NCI-H748 treated with DMSO at 0.1 percent for 48 hours (cell line): ENCODE data around the gene RSPH6A.
A peak's percentile ranks its signal among the peaks of the same experiment; 100 is the strongest.

Source experiments
- DNase-seq: peaks from one replicate; lab custom pipeline; 2025; lab: John Stamatoyannopoulos, UW

Gene RSPH6A

GRCh38 chr19:45814851-45815480 is at the start of gene RSPH6A:
TSS of gene RSPH6A (minus strand) at chr19:45815308. CDS start at chr19:45815176, 132 bp downstream.
- no peak for DNase-seq

GRCh38 chr19:45864629-45865082 is 49.5 kb upstream of the RSPH6A start:
- no peak for DNase-seq

GRCh38 chr19:45863840-45864628 is 48.9 kb upstream of the RSPH6A start, which contains the start of gene FOXA3:
TSS of gene FOXA3 (plus strand) at chr19:45864326. CDS start at chr19:45864457, 131 bp downstream.
- peak; percentile 49 for DNase-seq

DNA sequence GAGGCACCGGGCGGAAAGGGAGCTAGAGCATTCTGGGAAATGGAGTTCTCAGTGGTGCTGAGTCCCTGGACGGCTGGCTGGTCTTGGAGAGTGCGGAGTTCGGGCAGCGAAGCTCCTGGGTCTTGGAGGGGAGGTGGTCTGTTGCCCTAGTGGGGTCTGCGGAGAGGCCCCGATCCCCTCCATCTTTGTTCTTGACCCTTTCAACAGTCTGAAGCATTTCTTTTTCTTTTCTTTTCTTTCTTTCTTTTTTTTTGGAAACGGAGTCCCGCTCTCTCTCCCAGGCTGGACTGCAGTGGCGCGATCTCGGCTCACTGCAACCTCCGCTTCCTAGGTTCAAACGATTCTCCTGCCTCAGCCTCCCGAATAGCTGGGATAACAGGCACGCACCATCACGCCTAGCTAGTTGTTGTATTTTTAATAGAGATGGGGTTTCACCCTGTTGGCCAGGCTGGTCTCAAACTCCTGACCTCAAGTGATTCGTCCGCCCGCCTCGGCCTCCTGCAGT is 48.3 kb upstream of the RSPH6A start:
- DNase-seq, result no peak

DNA sequence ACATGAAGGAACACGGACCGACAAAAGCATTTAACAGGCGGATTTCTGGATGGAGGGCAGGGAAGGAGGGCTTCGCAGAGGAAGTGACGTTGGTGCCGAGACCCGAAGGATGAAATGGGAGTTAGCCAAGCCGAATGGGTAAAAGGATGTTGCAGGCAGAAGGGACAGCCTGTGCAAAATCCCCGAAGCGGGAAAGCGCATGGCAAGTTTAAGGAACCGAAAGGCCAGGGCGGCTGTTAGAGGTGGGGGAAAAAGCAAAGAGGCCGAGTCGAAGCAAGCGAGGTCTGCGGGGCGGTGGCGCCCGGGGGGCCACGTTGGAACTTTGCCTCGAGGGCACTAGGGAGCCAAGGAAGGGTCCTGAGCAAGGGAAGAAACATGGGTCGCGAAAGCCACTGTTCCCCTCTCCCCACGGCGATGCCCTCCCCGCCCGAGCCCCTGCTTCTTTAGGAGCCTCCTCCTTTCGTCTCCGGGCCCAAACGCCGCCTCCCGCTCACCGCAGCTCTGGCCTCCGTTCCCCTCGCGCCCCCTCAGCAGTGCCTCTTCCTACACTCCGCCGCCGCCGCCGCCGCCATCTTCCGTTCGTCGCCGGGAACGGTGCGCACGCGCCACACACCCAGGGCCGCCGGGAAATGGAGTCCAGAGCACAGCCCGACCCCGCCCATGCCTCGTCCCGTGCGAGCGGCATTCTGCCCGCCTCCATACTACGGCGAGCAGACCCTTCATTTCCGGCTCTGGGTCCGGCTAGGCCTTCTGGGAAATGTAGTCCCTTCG is 47.6 kb upstream of the RSPH6A start, which contains the start of gene SYMPK:
Gene SYMPK (minus strand): TSS at position 584 of the 771 bp plus-strand sequence. CDS start 8,652 bp downstream, outside the sequence.
- DNase-seq, result peak; percentile 99

DNA sequence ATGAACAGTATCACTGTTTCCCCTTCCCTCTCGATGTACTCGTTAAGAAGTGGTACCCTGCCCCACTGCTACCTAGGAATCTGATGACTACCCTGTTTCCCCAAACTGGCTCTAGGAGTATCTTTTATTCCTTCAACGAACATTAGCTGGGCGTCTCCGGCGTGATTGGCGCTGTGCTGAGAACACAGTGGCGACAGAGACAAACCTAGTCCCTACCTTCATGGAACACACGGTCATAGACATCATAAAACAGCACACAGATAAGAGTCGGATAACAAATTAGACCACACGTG is 47.1 kb upstream of the RSPH6A start:
- DNase-seq, result no peak

- no peak for DNase-seq
Measured at GRCh38 chr19:45860359-45861259, 45.5 kb upstream of the RSPH6A start.

DNA sequence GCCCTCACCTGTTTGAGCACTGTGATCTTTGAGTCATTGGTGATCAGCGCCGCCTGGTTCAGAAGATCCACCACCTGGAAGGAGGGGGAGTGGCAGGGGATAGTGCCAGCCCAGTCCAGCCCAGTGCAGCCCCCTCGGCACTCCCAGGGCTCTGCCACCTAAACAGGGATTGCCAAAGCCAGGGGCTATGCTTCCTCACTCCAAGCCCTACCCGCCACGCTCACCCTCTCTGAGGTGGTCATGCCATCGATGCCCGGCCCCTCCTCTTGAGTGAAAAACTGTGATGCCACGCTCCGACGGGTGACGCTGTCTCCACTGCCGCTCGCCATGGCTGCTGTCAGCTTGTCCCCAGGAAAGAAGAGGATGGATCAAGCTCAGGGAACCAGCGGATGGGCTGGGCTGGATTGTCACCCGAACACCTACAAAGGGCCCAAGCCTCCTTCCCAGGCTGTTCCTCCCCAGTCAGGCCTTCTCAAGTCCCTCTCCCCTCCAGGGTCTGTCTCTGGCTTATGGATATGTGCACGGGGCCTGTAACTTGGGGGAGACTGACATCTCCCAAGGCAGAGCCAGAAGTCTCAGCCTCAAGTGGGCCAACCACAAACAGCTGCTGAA is 39.2 kb upstream of the RSPH6A start:
- DNase-seq, result no peak

DNA sequence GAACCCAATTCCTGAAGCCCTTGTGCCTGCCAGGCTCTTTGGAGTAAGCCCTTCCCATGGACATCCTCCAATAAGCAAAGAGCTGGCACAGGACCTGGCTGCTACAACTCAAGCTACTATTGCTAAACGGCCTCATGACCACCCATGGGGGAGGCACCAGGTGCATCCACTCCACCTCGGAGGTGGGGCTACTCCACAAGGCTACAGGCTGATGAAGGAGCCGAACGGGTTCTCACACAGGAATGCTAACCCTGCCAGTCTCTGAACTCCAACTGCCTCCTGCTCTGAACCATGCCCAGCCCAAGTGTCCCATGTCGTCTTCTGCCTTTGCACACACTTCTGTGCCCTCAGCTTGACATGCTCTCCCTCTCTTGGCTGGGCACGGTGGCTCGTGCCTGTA is 37.9 kb upstream of the RSPH6A start:
- no peak for DNase-seq

DNA sequence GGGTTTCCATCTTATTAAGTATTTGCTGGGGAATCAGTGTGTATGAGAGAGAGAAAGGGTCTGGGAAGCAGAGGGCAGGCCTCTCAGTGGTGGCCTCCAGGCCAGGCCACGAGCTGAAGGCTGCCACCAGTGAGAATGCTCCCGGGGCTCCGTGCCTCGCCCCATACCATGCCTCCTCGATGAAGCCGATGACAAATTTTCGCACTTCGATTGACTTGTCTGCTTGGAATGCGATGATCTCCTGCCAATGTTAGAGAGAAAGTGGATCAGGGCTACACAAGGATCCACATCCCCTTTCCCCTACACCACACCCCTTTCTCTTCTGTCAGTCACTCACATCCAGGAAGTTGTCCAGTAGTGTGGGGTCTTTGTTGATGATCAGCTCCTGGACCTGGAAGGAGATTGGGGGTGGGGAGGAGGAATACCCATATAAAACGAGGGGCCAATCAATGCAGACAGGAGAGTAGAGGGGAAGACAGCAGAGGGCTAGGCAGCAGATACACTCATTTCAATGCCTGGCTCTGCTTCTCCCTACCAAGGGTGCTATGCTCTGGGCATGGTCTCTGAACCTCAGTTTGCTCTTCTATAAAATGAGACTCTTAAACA is 37.1 kb upstream of the RSPH6A start:
- DNase-seq, result no peak

GRCh38 chr19:45848922-45849321 is 33.8 kb upstream of the RSPH6A start:
- DNase-seq, result no peak

DNA sequence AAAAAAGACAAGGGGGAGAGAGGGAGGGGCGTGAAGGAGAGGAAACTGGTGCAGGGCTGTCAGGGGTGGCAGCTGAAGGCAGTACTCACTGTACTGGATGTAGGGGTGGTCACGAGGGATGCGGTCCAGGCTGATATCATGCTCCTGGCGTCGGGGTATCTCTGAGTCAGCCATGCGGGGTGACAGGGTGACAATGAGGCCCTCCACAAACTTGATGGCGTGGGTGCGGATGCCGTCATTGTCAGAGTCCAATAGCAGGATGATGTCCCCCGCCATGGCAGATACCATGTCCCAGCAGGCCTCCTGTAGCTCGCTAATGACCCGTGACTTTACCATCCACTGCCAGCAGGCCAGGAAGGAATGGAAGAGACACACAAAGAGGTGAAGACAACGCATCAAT is 32.6 kb upstream of the RSPH6A start:
- no peak for DNase-seq

GRCh38 chr19:45842198-45842597 is 27.1 kb upstream of the RSPH6A start:
- DNase-seq, result no peak

DNA sequence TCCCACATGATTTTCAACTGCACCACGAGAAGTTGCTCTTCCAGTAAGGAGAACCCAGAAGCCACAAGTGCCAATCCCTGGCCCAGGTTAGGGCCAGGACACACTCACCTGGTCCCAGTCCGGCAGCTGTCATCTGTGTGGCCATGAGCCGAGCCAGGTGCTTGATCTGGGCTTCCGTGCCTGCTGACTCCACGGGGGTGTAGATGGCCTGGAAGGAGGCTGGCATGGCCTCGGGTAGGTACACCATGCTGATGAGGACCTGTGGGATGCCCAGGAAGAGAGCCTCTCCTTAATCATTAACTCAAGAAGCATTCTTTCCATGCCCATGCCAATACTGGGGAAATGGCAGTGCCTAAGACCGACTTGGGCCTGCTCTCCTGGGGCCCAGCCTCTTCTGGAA is 19.9 kb upstream of the RSPH6A start:
- no peak for DNase-seq

- DNase-seq, result no peak
Measured at GRCh38 chr19:45828945-45829344, 13.8 kb upstream of the RSPH6A start.

DNA sequence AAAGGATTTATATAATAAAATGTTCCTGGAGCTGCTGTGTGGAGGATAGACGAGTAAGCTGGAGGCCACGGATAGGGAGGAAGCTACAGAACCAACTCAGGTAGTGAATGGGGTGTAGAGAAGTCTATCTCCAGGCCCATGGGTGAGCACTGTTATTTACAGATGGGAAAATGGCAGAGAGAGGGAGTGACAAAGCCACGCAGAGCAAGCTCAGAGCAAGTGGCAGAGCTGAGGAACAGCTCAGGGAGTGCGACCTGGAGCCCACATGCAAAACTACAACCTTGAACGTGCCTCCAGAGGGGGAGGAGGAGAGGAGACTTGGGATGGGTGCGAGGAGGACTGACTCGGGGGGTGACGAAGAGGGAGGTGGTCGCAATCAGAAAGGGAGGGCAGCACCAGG is 13.4 kb upstream of the RSPH6A start:
- no peak for DNase-seq

- no peak for DNase-seq
Measured at GRCh38 chr19:45827459-45828093, 12.5 kb upstream of the RSPH6A start.

GRCh38 chr19:45826934-45827333 is 11.8 kb upstream of the RSPH6A start:
- DNase-seq, result no peak

DNA sequence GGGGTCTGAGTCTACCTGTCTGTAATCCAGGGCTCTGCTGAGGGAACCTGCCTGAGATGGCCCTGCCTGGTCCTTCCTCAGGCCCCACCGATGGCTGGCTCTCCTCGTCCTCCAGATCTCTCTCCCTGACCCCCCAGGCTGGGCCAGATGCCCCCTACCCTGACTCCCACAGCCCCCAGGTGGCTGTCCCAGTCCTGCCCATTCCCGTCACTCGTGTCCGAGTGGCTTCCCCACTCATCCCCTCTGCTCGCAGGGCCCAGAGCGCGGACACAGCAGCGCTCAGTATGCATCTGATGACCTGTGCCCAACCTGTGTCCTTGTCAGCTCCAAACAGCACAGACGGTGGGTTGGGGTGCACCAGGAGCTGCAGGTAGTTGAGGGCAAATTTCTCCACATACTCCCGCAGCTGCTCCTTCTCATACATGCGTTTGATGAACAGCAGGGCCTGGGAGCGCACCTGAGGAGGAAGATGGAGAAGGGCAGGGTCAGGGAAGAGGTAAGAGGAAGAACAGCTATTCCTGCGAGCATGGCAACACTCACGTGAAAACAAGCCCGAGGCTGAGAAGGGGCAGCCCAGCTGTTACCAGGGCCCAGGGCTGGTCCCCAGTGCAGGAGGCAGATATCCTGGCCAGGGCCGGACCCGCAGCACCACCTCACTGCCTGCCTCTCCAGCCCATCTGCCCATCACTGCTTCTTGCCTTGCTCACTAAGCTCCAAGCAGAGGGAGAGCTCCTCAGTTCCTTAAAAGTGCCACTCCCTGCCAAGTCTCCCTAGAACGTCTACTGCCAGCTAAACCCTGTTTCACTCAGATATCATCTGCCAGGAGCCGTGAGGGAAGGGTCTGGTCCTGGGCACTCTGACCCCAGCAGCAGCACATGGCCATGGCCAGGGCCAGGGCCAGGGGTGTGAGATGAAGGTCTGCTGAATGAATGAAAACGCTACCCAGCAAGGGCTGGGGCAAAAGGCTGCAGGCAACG is 11.1 kb upstream of the RSPH6A start:
- DNase-seq, result no peak
